LNCAP (cell line): Measurements from ENCODE around the gene ZNF3.

Source experiments
- CTCF ChIP-seq: fragments of 450-650 bp; IDR thresholded peaks from 2 replicates; pipeline ENCODE4 v1.5.1; 2017; ENCODE audit warnings: mild to moderate bottlenecking

The ZNF3 gene

GRCh38 chr7:100089458-100090196 lies 8.1 kb upstream of the ZNF3 start:
- TF ChIP-seq CTCF, result no peak

- TF ChIP-seq CTCF, result no peak
Measured at GRCh38 chr7:100088621-100089457, 7.3 kb upstream of the ZNF3 start, which contains the start of gene COPS6. Gene COPS6, plus strand, starts transcription at chr7:100088969. Its CDS starts 22 bp downstream, at chr7:100088991.

- TF ChIP-seq CTCF, result no peak
Measured at GRCh38 chr7:100088095-100088620, 6.6 kb upstream of the ZNF3 start.

GRCh38 chr7:100087055-100087750 lies 5.7 kb upstream of the ZNF3 start:
- TF ChIP-seq CTCF, result no peak

GRCh38 chr7:100085515-100085914 lies 4.0 kb upstream of the ZNF3 start:
- TF ChIP-seq CTCF, result no peak

GRCh38 chr7:100082978-100083377 lies 1.5 kb upstream of the ZNF3 start:
- no peak for TF ChIP-seq CTCF

GRCh38 chr7:100080907-100081534 lies 502 bp downstream of the ZNF3 start:
- no peak for TF ChIP-seq CTCF
